ENCODE measurements around the gene AMBP. TPM values are rescaled to one million over a fixed set of nuclear protein-coding genes. Genes with fewer than 3 reads are reported as not detected.

Gene AMBP
- total RNA-seq, 1 donor from 2014 or later, result not detected

- Mint-ChIP-seq H3K4me3 (no peak overlapping the region), H3K9me3 (no peaks in the 10 kb centered on the region), H3K27me3 (ENCODE audit: insufficient read depth) (peaks cover 2% of the 10 kb centered on the region), H3K4me1 (ENCODE audit: low read depth) (no peaks in the 10 kb centered on the region), H3K36me3 (ENCODE audit: low read depth) (no peaks in the 10 kb centered on the region), H3K27ac (no peak overlapping the region)
- no peak for DNase-seq (ENCODE audit: low spot score)
- intact Hi-C loops (cut with micrococcal nuclease), result no loop called here
These were observed 22.2 kb downstream of the AMBP start for GRCh38 chr9:114055894-114056293.

GRCh38 chr9:114055061-114055460 is 23.0 kb downstream of the AMBP start:
- no peaks in the 10 kb centered on the region for H3K9me3 Mint-ChIP-seq
- intact Hi-C loops (cut with micrococcal nuclease), result no loop called here
- H3K4me1 Mint-ChIP-seq (ENCODE audit: low read depth), result no peaks in the 10 kb centered on the region
- no peak for DNase-seq (ENCODE audit: low spot score)
- no peak overlapping the region for H3K4me3 Mint-ChIP-seq
- H3K27ac Mint-ChIP-seq, result no peak overlapping the region
- peaks cover 2% of the 10 kb centered on the region for H3K27me3 Mint-ChIP-seq (ENCODE audit: insufficient read depth)
- H3K36me3 Mint-ChIP-seq (ENCODE audit: low read depth), result no peaks in the 10 kb centered on the region

GRCh38 chr9:114054191-114054690 is 23.9 kb downstream of the AMBP start:
- no peak for DNase-seq (ENCODE audit: low spot score)
- Mint-ChIP-seq H3K27ac (no peak overlapping the region), H3K36me3 (ENCODE audit: low read depth) (no peaks in the 10 kb centered on the region), H3K4me1 (ENCODE audit: low read depth) (no peaks in the 10 kb centered on the region), H3K9me3 (no peaks in the 10 kb centered on the region), H3K27me3 (ENCODE audit: insufficient read depth) (peaks cover 2% of the 10 kb centered on the region), H3K4me3 (no peak overlapping the region)
- intact Hi-C loops (cut with micrococcal nuclease), result no loop called here

- H3K9me3 Mint-ChIP-seq, result no peaks in the 10 kb centered on the region
- H3K36me3 Mint-ChIP-seq (ENCODE audit: low read depth), result no peaks in the 10 kb centered on the region
- intact Hi-C loops (cut with micrococcal nuclease), result no loop called here
- H3K27me3 Mint-ChIP-seq (ENCODE audit: insufficient read depth), result no peaks in the 10 kb centered on the region
- no peaks in the 10 kb centered on the region for H3K4me1 Mint-ChIP-seq (ENCODE audit: low read depth)
- H3K27ac Mint-ChIP-seq, result no peak overlapping the region
- DNase-seq (ENCODE audit: low spot score), result no peak
- H3K4me3 Mint-ChIP-seq, result no peak overlapping the region
These were observed 24.7 kb downstream of the AMBP start for GRCh38 chr9:114053246-114054005.

GRCh38 chr9:114051706-114052105 is 26.4 kb downstream of the AMBP start:
- Mint-ChIP-seq H3K4me1 (ENCODE audit: low read depth) (no peaks in the 10 kb centered on the region), H3K27me3 (ENCODE audit: insufficient read depth) (no peaks in the 10 kb centered on the region), H3K27ac (no peak overlapping the region), H3K4me3 (no peak overlapping the region), H3K9me3 (no peaks in the 10 kb centered on the region), H3K36me3 (ENCODE audit: low read depth) (no peaks in the 10 kb centered on the region)
- intact Hi-C loops (cut with micrococcal nuclease), result no loop called here
- no peak for DNase-seq (ENCODE audit: low spot score)

GRCh38 chr9:114051281-114051680 is 26.8 kb downstream of the AMBP start:
- Mint-ChIP-seq H3K9me3 (no peaks in the 10 kb centered on the region), H3K36me3 (ENCODE audit: low read depth) (no peaks in the 10 kb centered on the region), H3K4me1 (ENCODE audit: low read depth) (no peaks in the 10 kb centered on the region), H3K27me3 (ENCODE audit: insufficient read depth) (no peaks in the 10 kb centered on the region), H3K4me3 (no peak overlapping the region), H3K27ac (no peak overlapping the region)
- DNase-seq (ENCODE audit: low spot score), result no peak
- intact Hi-C loops (cut with micrococcal nuclease), result no loop called here

- intact Hi-C loops (cut with micrococcal nuclease), result no loop called here
- no peaks in the 10 kb centered on the region for H3K36me3 Mint-ChIP-seq (ENCODE audit: low read depth)
- H3K9me3 Mint-ChIP-seq, result no peaks in the 10 kb centered on the region
- no peaks in the 10 kb centered on the region for H3K4me1 Mint-ChIP-seq (ENCODE audit: low read depth)
- no peak overlapping the region for H3K4me3 Mint-ChIP-seq
- no peak overlapping the region for H3K27ac Mint-ChIP-seq
- DNase-seq (ENCODE audit: low spot score), result no peak
- H3K27me3 Mint-ChIP-seq (ENCODE audit: insufficient read depth), result no peaks in the 10 kb centered on the region
These were observed 27.5 kb downstream of the AMBP start for GRCh38 chr9:114050646-114051045.

GRCh38 chr9:114050226-114050568 is 27.9 kb downstream of the AMBP start:
- H3K36me3 Mint-ChIP-seq (ENCODE audit: low read depth), result no peaks in the 10 kb centered on the region

GRCh38 chr9:114049441-114050225 is 28.5 kb downstream of the AMBP start:
- intact Hi-C loops (cut with micrococcal nuclease), result no loop called here

More at GRCh38 chr9:114050226-114050568, 27.9 kb downstream of the AMBP start:
- Mint-ChIP-seq H3K27ac (no peak overlapping the region), H3K9me3 (no peaks in the 10 kb centered on the region), H3K4me3 (no peak overlapping the region), H3K4me1 (ENCODE audit: low read depth) (no peaks in the 10 kb centered on the region), H3K27me3 (ENCODE audit: insufficient read depth) (no peaks in the 10 kb centered on the region)
- DNase-seq (ENCODE audit: low spot score), result no peak
- intact Hi-C loops (cut with micrococcal nuclease), result no loop called here

GRCh38 chr9:114048533-114049415 is 29.3 kb downstream of the AMBP start:
- intact Hi-C loops (cut with micrococcal nuclease), result no loop called here
- no peak for DNase-seq (ENCODE audit: low spot score)
- Mint-ChIP-seq H3K36me3 (ENCODE audit: low read depth) (no peaks in the 10 kb centered on the region), H3K9me3 (no peaks in the 10 kb centered on the region), H3K27ac (no peak overlapping the region), H3K27me3 (ENCODE audit: insufficient read depth) (peaks cover 3% of the 10 kb centered on the region), H3K4me1 (ENCODE audit: low read depth) (no peaks in the 10 kb centered on the region), H3K4me3 (no peak overlapping the region)

More at GRCh38 chr9:114049441-114050225, 28.5 kb downstream of the AMBP start:
- H3K27ac Mint-ChIP-seq, result no peak overlapping the region
- no peak for DNase-seq (ENCODE audit: low spot score)
- H3K4me1 Mint-ChIP-seq (ENCODE audit: low read depth), result no peaks in the 10 kb centered on the region
- no peak overlapping the region for H3K4me3 Mint-ChIP-seq
- H3K27me3 Mint-ChIP-seq (ENCODE audit: insufficient read depth), result no peaks in the 10 kb centered on the region
- H3K9me3 Mint-ChIP-seq, result no peaks in the 10 kb centered on the region
- no peaks in the 10 kb centered on the region for H3K36me3 Mint-ChIP-seq (ENCODE audit: low read depth)

GRCh38 chr9:114047717-114048116 is 30.4 kb downstream of the AMBP start:
- H3K36me3 Mint-ChIP-seq (ENCODE audit: low read depth), result no peaks in the 10 kb centered on the region
- no peak overlapping the region for H3K27ac Mint-ChIP-seq
- no peak for DNase-seq (ENCODE audit: low spot score)
- no peak overlapping the region for H3K4me3 Mint-ChIP-seq
- peaks cover 5% of the 10 kb centered on the region for H3K27me3 Mint-ChIP-seq (ENCODE audit: insufficient read depth)
- intact Hi-C loops (cut with micrococcal nuclease), result no loop called here
- H3K4me1 Mint-ChIP-seq (ENCODE audit: low read depth), result no peaks in the 10 kb centered on the region
- no peaks in the 10 kb centered on the region for H3K9me3 Mint-ChIP-seq

- Mint-ChIP-seq H3K27ac (no peak overlapping the region), H3K27me3 (ENCODE audit: insufficient read depth) (peaks cover 5% of the 10 kb centered on the region), H3K4me3 (no peak overlapping the region), H3K9me3 (no peaks in the 10 kb centered on the region), H3K4me1 (ENCODE audit: low read depth) (no peaks in the 10 kb centered on the region), H3K36me3 (ENCODE audit: low read depth) (no peaks in the 10 kb centered on the region)
- intact Hi-C loops (cut with micrococcal nuclease), result no loop called here
- DNase-seq (ENCODE audit: low spot score), result no peak
These were observed 31.2 kb downstream of the AMBP start for GRCh38 chr9:114046875-114047274.
